Activated CD8-positive, alpha-beta memory T cell treated with anti-CD3 and anti-CD28 coated beads, Interleukin-2, amount 50 U/mL, for 24 hours (primary cell): Measurements from ENCODE around the gene CAPN12.

Source experiments
- DNase-seq: peaks from one replicate; pipeline ENCODE4 v3.0.0-alpha.2; 2020; ENCODE audit errors: extremely low read depth

Gene CAPN12

GRCh38 chr19:38737921-38738737 is 6.1 kb downstream of the CAPN12 start:
- DNase-seq, result no peak

- DNase-seq, result no peak
Observed at GRCh38 chr19:38737281-38737865, 6.9 kb downstream of the CAPN12 start.

DNA sequence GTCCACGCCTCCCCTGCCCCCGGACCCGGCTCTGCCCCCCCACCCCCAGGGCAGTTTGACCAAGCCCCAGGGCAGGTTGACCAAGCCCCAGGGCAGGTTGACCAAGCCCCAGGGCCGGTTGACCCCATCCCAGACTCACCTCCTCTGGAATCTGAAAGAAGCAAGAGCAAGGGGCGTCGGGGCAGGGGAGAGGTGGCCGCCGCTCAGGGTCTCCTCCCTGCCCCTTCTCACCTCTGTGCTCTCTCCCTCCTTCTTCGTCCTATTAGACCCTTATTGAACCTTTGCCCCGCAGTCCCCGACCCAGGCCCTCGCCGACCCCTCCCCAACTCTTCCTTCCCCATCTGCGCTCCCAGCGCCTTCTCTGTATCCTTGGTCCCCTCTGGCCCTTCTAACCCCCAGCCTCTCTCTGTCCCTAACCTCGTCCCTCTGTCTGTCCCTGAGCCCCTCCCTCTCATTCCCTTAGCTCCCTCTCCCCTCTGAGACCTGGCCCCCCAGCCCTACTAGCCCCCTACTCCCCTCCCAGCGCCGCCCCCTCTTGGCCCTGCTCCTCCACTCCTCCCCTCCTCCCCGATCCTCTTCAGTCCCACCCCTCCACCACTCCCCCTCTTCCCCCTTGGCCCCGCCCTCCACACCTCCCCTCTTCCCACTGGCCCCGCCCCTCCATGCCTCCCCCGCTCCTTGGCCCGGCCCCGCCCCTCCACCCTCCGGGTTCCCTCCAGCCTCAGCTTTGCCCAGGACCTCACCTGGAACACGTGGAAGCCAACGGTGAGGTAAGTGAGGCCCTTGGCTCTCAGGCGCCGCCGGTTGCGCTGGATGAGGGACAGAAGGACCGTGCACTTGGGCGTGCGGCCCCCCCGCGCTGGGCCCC is 7.6 kb downstream of the CAPN12 start:
- DNase-seq, result no peak

GRCh38 chr19:38736036-38736412 is 8.2 kb downstream of the CAPN12 start:
- no peak for DNase-seq

DNA sequence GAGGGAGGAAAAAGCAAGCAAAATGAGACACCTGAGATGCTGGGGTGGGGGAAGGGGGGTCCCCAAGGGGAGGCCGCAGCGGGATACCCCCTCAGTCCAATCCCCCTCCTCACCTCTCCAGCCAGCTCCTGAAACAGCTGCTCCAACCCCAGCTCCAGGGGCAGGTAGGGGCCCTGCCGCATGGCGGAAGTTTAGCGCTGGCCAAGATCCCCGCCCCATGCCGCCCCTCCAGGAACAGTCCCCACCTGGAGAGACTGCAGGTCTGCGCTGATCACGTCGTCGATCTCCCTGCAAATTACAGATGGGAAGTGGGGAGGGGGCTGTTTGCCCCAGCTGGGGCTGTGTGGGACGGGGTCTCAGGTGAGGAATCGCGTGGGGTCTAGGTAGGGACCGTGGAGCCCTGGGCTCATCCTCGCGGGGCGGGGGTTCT is 9.0 kb downstream of the CAPN12 start:
- no peak for DNase-seq

- DNase-seq, result no peak
Observed at GRCh38 chr19:38734426-38735256, 9.6 kb downstream of the CAPN12 start.

GRCh38 chr19:38734176-38734425 is 10.2 kb downstream of the CAPN12 start:
- no peak for DNase-seq

DNA sequence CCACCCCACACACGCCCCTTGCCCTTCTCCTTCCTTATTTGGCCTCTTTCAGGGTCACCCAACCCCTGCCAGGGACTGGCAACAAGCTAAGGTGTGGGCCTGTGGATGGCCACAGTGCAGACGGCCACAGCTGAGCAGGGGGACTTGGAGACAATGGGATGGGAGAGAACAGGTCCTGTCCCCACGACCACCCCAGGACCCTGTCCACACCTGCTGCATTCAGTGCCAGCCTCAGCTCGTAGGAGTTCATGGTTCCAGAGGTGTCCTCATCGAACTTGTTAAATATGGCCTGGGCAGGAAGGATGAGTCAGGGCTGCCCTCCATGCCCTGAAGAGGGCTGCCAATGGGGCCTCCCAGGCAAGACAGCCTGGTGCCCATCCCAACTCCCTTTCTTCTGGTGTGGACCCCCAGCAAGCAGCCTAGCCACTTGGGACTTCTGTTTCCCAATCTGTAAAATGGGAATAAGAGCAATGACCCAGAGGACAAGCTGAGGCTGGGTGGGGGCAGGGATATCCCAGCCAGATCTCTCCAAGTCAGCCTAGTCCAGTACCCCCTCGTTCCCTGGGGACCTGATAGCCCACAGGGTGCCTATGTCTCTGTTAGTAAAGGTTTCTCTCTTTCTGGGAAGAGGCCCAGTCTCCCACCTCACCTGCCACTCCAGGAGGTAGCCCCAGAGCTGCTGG is 10.6 kb downstream of the CAPN12 start:
- DNase-seq, result no peak

DNA sequence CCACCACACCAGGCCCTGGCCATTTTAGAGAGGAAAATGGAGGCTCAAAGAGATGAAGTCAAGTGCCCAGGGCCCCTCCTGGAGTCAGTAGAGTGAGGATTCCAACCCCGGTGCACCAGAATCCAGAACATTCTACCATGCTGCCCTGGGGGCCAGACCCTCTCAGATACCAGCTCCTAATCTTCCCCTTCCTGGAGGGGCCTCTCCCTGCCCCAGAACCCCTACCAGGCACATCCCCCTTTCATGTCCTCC is 11.1 kb downstream of the CAPN12 start:
- DNase-seq, result no peak

- DNase-seq, result no peak
Observed at GRCh38 chr19:38731654-38732301, 12.5 kb downstream of the CAPN12 start.

GRCh38 chr19:38730731-38731589 is 13.3 kb downstream of the CAPN12 start:
- DNase-seq, result no peak

DNA sequence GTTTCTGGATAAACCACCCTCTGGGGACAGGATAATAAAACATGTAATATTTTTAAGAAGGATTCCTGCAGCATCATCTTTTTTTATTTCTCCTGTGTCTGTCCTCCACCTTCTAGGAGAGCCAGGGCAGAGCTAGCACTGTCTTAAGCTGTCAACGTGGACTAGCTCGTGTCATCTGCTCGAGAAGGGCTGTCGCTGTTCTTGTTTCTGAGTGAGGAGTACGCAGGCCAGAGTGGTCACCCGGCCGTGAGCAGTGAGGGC is 13.9 kb downstream of the CAPN12 start:
- no peak for DNase-seq

- peak; percentile 51 for DNase-seq
Observed at GRCh38 chr19:38729653-38730469, 14.4 kb downstream of the CAPN12 start.

GRCh38 chr19:38728752-38729541 is 15.3 kb downstream of the CAPN12 start:
- DNase-seq, result no peak

GRCh38 chr19:38727868-38728660 is 16.2 kb downstream of the CAPN12 start:
- DNase-seq, result no peak

DNA sequence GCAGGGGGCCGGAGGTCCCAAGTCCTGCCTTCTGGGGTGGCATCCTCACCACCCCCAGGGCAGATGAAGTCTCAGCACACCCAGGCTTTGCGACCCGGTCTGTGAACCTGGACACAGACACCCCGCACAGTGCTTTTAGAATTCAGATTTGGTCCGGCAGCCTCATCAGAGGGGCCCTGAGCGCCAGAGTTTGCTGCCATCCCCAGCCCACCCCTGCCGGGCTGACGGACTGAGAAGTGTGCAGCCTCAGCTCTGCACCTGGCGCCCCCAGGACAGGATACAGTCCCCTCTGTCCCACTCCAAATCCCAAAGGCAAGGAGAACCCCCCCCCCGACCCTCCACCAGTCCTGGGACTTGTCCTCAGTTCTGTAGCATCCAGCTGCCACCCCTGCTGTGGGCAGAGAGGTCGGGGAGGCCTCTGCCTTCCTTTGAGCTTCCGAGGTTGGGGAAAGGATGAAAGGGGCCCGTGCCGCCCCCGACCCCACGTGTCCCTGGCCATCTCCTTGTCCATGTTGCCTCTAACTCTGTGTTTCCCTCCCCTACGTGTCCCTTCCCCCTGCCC is 16.9 kb downstream of the CAPN12 start:
- no peak for DNase-seq

GRCh38 chr19:38726761-38727301 is 17.4 kb downstream of the CAPN12 start:
- no peak for DNase-seq
